GM18870 (cell line): ENCODE results near the gene SIT1.
"Not testable (repeated sequence)": the region's sequence is repeated elsewhere in the genome, so short reads cannot be mapped to it uniquely, and the experiment has no call there.

Experiments used
- ATAC-seq: cut with Tn5 transposase; IDR thresholded peaks from one replicate; pipeline ENCODE4 v1.9.1; 2021; ENCODE audit warnings: moderate library complexity; ENCODE audit not compliant: unreplicated experiment

SIT1 gene

DNA sequence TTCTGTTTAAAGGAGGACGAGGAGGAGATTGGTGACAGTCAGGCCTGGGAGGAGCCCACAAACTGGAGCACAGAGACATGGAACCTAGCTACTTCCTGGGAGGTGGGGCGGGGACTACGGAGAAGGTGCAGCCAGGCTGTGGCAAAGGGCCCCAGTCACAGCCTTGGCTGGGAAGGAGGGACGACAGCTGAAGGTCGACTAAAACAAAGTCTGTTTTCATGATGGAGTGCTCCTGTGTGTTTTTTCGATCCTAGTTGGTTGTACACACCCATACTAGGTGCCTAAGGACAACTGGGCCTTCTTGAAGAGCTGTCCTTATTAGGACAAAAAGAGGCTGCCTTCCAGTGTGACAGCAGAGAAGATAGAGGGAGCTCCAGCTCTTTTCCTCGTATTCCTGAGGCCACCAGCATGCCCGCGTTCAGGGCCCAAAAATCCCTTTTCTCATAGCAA lies 10.3 kb upstream of the SIT1 start:
- no peak for ATAC-seq

DNA sequence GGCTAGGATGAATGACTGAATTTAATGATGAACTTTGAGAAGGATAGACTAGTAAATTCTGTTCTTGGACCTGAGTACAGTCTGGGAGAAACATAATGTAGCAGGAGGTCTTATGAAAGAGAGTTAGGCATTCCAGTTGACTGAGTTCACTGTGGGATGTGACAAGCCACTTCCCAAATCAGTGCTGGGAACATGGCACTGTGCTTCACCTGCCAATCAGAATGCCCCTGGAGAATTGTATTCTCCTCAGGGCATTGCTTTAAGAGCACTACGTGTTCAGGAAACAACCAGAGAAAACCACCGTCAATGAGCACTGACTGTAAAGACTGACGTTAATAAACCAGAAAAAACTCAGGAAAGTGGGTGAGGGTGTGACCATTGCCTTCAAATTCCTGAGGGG lies 8.6 kb upstream of the SIT1 start:
- no peak for ATAC-seq

DNA sequence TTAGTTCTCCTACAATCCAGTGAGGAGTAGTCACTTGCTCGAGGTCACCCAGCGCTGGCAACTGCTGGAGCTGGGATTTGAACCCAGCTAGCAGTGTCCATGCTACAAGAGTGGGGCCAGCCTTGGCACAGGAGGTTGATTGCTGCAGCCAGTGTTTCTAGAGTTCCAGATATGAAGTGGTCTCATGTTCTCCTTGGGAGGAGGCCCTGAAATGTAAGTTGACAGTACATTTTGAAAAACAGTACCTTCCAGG lies 8.2 kb upstream of the SIT1 start:
- no peak for ATAC-seq

DNA sequence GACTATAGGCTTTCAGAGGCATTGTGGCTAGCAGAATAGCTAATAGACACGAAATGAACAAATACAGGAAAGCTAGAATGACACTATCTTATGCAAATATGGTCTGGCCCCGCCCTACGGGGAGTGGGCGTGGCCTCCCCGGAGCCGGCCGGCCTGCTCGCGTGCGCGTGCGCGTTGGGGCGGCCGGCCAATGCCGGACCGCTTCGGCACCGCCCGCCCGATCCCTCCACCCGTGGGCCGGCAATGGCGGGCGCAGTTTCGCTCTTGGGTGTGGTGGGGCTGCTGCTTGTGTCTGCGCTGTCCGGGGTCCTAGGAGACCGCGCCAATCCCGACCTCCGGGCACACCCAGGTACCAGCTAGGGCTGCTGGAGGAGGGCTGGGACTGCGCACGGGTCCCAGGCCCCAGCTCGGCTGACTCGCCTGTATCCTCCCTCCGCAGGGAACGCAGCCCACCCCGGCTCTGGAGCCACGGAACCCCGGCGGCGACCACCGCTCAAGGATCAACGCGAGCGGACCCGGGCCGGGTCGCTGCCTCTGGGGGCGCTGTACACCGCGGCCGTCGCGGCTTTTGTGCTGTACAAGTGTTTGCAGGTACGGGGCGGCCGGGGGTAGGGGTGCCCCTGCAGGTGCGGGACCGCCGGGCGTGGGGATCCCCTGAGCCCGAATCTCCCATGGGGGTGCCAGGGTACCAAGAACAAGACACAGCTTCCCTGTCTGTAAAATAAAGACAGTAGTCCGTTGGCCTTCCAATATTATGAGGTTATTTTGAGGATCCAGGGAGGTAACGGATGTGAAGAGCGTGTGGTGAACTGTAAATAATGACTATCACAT lies 7.6 kb upstream of the SIT1 start, which contains the start of gene CCDC107:
TSS of gene CCDC107 (plus strand) at position 156 of the 831 bp plus-strand sequence. CDS start at position 244, 88 bp downstream.
- ATAC-seq = peak; percentile 45

DNA sequence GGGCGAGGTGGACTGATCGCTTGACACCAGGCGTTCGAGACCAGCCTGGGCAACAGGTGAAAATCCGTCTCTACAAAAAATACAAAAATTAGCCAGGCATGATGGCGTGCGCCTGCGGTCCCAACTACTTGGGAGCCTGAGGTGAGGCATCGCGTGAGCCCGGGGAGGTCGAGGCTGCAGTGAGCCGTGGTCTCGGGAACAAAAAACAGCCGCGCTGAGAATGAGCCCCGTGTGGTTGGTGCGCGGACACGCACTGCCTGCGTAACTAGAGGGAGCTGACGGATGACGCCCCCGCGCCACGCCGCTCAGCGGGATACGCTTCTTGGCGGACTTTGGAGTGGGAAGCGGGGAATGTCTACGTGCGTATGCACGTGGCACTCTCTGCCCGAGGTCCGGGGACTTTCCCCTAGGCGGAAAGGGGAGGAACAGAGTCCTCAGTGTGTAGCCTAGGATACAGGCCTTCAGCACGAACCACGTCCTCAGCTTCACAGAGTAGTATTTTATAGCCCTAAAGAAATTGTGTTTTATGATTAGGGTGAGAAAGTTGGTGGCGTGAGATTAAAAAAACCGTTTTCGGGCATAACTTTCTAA lies 6.9 kb upstream of the SIT1 start, which contains the start of gene RMRP:
TSS of gene RMRP (minus strand) at position 474 of the 591 bp plus-strand sequence.
- ATAC-seq = peak; percentile 87

DNA sequence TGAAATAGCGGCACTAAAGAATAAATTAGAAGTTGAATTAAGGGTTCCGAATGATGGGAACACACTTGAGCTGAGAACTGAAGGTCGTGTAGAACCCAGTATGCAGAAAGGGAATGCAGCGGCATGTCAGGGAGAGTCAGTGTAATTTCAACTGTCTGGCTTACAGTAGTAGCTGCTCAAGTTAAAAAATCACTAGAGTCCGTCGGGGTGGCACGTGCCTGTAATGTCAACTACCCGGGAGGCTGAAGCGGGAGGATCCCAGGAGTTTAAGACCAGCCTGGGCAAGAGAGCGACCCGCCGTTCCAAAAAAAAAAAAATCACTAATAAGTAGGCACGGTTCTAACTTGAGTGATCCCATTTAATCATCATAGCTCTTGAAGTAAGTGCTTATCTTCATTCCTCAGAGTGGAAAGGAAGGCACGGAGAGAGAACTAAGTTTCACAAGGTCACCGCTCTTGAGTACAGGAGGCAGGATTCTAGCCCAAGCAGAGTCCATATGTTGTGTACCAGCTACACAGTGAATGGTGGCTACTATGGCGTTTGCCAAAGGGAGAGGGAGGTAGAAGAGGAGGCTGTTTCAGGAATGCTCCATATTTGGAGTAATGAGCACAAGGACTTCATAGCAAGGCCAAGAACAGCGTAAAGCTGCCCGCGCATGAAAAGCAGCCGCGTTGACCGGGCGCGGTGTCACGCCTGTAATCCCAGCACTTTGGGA lies 6.3 kb upstream of the SIT1 start:
- ATAC-seq = no peak

DNA sequence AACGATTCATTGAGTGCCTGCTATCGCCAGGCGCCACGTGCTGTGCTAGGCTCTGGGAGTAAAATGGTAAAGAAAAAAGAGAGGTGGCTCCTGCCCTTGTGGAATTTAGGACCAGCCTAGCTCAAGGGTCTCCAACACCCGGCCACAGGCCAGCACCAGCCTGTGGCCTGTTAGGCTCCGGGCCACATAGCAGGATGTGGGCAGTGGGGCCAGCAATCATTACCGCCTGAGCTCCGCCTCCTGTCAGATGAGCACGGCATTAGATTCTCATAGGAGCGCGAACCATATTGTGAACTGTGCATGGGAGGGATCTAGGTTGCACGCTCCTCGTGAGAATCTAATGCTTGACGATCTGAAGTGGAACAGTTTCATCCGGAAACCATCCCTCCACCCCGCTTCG lies 5.6 kb upstream of the SIT1 start:
- no peak for ATAC-seq

DNA sequence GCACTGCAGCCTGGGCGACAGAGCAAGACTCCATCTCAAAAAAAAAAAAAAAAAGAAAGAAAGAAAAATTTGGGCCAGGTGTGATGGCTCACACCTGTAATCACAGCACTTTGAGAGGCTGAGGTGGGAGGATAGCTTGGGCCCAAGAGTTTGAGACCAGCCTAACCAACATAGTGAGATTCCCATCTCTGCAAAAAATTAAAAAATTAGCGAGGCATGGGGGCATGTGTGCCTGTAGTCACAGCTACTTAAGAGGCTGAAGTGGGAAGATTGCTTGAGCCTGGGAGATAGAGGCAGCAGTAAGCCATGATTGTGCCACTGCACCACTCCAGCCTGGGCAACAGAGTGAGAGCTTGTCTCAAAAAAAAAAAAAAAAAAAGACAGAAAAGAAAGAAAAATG lies 2.9 kb upstream of the SIT1 start:
- ATAC-seq = no peak

DNA sequence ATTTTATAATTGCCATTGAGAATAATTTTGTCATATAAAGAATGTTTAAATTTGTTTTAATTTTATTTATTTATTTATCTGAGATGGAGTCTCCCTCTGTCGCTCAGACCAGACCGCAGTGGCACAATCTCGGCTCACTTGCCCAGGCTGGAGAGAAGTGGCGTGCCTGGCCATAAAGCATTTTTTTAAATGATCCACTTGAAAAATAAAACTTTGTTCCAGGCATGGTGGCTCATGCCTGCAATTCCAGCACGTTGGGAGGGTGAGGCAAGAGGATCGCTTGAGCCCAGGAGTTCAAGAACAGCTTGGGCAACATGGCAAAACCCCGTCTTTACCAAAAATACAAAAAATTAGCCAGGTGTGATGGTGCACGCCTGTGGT lies 2.1 kb upstream of the SIT1 start:
- ATAC-seq = no peak

DNA sequence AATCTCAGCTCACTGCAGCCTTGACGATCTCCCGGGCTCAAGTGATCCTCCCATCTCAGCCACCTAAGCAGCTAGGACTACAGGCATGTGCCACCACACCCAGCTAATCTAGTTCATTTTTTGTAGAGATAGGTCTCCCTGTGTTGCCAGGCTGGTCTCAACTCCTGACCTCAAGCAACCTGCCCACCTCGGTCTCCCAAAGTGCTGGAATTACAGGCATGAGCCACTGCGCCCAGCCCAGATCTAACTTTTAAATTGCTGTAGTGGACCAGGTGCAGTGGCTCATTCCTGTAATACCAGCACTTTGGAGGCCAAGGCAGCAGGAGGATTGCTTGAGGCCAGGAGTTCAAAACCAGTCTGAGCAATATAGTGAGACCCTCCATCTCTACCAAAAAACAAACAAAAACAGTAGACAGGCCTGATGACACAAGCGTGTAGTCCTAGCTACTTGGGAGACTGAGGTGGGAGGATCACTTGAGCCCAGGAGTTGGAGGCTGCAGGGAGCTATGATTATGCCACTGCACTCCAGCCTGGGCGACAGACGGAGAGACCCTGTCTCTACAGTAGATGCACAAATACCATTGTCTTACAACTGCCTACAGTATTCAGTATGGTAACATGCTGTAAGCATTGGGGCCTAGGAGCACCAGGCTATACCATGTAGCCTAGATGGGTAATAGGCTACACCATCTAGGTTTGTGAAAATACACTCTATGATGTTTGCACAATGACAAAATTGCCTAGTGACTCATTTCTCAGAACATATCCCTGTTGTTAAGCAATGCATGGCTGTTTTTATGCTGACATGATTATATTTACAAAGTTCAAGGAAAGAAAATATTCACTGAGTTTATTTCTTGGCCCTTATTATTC lies 1.5 kb upstream of the SIT1 start:
- no peak for ATAC-seq

DNA sequence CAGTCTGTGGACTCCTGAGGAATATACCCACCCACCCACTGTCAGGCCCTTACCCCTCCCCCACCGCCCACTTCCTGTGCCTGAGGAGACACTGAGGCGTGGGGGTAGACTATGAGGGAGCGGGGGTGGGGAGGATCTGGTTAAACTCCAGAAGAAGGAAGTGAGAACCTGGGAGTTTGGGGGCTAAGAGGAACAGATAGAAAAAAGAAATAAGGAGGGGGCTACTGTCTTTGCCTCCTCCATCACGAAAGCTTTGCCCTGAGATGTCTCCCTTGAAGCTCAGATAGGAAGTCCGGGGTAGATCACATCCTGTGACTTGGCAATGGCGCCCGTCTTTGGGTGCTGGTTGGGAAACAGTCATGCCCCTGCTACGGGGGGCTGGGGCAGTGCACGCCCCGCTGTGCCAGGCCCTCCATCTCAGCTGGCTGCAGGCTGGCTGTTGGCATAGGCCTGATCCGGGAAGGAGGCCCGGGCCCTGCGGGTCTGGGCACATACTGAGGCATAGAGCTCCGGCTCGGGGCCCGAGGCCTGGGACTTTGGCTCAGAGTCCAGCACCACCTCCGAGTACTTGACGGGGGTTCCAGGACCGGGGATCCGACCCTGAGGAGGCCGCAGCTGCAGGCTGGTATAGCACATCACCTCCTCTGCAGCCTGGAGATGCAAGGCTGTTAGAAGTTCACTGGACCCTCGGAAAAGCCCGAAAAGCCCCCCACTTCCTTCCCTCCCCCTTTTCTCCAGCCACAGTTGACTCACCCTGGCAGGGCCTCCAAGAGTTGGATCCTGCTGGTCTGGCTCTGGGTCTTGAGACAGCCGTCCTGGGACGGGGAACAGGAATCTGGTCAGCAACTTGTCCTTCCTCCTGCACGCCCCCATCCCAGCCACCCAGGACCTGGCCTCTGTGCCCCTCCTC lies 1.0 kb downstream of the SIT1 start:
- ATAC-seq = no peak

DNA sequence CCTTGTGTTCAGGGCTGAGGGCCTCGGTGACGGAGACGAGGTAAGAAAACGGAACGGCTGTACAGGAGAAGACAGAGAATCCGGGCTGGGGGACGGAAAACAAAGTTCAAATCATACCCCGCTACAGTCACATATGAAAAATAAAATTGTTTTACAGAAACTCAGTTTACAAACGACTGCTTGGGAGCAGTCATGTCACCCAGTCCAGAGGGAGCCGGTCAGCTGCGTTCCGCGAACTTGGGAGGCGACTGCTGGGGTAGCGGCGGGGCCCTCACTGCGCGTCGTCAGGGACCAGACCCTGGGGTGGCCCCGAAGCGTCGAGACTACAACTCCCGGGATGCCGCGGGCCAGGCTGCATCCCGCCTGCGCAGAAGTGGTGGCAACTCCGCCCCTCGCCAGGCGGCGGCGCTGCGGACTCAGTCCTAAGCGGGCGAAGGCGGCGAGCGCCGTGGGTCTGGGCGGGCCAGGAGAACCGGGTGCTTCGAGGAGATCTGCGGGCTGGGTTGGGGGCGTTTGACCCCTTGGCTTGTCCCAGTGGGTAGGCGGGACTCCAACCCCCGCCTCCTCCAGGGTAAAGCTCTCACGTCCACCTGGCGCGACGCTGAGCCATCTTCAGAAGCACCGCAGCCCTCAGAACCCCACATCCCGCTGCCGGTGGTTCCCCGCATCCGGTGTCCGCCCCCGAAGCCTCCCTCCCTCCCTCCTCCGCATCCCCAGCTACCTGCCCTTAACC lies 4.0 kb downstream of the SIT1 start:
- ATAC-seq = peak; percentile 72

DNA sequence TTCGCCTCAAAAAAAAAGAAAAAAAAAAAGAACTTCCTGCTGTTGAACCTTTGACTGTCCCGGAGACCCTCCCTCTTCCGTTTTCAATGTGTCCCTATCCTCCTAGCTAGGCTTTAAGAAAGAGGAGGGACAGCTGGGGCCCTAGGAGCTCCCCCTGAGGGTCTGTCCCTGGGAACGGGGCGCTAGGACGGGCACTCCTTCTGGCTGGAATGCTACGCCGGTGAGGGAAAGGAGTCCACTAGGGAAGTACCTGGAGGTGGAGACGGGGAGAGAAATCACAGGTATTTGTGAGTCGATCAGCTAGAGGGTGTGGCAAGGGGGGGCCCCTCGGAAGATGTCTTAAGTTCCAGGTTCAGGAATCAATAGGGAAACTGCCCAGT lies 4.6 kb downstream of the SIT1 start:
- ATAC-seq = peak; percentile 6

DNA sequence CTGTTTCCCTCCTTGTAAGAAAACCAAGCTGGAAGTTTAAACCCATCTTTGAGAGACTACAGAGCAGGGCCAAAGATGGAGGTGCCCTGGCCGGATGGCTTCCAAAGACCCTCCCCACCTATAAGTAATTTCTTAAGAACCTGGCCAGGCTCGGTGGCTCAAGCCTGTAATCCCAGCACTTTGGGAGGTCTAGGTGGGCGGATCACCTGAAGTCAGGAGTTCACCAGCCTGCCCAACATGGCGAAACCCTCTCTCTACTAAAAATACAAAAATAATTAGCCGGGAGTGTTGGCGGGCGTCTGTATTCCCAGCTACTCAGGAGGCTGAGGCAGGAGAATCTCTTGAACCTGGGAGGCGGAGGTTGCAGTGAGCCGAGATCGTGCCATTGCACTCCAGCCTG lies 5.0 kb downstream of the SIT1 start:
- not testable (repeated sequence) for ATAC-seq

DNA sequence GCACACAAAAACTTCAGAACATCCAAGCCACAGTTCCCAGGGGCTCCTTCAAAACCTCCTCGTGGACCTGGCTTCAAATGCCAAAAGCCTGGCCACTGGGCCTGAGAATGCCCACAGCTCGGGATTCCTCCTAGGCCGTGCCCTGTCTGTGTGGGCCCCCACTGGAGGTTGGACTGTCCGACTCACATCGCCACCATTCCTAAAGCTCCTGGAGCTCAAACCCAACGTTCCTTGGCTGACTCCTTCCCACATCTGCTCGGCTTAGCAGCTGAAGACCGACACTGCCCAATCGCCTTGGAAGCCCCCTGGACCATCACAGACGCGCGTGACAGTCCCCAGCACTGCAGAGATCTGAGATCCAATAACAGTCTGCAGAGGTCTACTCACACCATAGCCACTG lies 7.7 kb downstream of the SIT1 start:
- ATAC-seq = no peak

DNA sequence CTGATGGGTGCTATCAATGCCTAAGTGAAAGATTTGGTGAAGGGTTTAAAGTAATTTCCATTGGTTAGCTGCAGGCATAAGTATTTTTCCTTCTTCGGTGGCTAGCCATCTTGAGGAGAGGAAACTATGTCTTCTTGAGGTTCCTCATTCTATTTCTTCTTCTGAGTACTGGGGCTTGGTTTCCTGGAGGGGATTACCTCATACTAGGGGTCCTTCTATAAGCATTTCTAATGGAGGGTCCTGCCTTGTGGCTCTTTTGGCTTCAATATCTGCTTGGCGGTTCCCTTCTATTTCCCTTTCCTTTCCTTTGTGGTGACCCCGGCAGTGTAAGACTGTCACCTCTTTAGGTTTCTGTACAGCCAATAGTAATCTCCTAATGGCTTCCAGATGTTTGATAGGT lies 9.3 kb downstream of the SIT1 start:
- ATAC-seq = not testable (repeated sequence)

DNA sequence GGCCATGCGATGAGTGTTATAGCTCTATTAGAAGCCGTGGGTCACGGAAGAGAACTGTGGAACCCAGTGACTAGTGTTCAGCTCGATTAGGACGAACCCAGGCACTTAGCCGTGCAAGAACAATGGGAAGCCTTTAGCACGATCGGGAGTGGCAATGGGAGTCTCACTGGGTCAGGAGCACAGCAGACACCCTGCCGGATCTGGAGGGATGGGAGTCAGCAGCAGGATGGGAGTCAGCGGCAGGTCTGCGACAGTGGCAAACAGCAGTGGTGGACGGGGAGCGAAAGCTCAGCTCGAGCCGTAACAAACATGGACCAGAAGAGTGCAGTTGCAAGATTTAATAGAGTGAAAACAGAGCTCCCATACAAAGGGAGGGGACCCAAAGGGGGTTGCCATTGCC lies 10.3 kb downstream of the SIT1 start:
- ATAC-seq = not testable (repeated sequence)

DNA sequence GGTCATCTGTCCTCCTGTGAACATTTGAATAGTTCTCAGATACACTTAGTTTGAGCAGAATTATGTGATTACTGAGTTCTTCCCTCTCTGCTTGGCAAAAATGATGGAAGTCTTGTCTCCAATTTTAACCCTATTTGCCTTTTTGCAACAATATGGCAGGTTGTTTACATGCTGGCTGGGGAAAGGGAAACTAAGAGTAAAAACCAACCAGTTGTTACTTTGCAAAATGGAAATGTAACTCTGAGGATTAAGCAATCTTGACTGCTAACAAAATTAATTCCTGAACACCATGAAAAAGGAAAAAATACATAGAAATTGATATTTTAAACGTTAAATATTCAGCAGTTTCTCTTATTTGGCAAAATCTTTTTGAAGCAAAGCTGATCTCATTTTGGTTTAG lies 11.1 kb downstream of the SIT1 start:
- no peak for ATAC-seq

DNA sequence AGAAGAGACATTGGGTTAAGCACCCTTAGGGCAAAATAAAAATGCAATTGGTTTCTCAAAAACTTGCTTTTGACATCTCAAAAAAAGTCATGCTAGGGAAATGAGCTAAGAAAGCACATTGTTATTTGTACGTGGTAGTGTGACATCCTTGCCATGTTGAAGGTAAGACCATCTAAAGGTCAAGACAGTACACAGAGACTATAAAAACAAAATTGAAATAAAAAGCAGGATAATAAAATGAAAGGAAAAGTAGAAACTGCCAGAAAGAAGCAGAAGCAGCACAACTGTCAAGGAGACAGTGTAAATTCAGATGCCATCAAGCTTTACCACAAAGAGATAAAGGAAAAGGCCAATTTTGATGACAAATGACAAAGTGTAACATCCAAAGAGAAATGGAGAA lies 11.5 kb downstream of the SIT1 start:
- not testable (repeated sequence) for ATAC-seq
